GM12878 (cell line): Measurements from ENCODE around the gene SEL1L. TPM values are rescaled to one million over a fixed set of nuclear protein-coding genes. Genes with fewer than 3 reads are reported as not detected.

Source experiments
- ATAC-seq: fragments of 200-7000 bp; cut with Tn5 transposase; 3 replicates; pipeline ENCODE4 v1.9.1; 2020; ENCODE audit warnings: mild to moderate bottlenecking, moderate library complexity
- BruUV-seq: library from RNA; stranded (reverse); fragments of 400-500 nt; replicated peaks from 2 replicates; lab custom pipeline; 2021; lab: Mats Ljungman, UMichigan
- CTCF ChIA-PET: fragments of 300-600 bp; sonication (Branson Sonifier 250); formaldehyde crosslinking; extraction: SDS; loops from one replicate; lab custom pipeline; 2021; ENCODE audit warnings: inconsistent platforms; lab: Yijun Ruan, JAX
- POLR2A ChIA-PET: fragments of 350-600 bp; formaldehyde crosslinking; extraction: SDS; loops from one replicate; lab custom pipeline; 2021; ENCODE audit warnings: inconsistent platforms; lab: Charles Lee
- RAD21 ChIA-PET: fragments of 300-600 bp; sonication (Branson Sonifier 250); formaldehyde crosslinking; loops from one replicate; lab custom pipeline; 2023; ENCODE audit warnings: antibody characterized with exemption; ENCODE audit not compliant: unreplicated experiment; lab: Charles Lee
- SMC1A ChIA-PET: fragments of 300-600 bp; sonication (Branson Sonifier 250); formaldehyde crosslinking; loops from one replicate; lab custom pipeline; 2023; ENCODE audit not compliant: unreplicated experiment, uncharacterized antibody; lab: Charles Lee
- DNase-seq: peaks from one replicate; pipeline ENCODE4 v3.0.0-alpha.2; 2011; ENCODE audit warnings: low read depth, low spot score
- FAIRE-seq: peaks from 3 replicates; lab custom pipeline; 2011; peaks lifted over from hg19 to GRCh38; lab: Jason Lieb, UNC
- H2AFZ ChIP-seq: 2 replicates; pipeline ENCODE4 v1.6.0; 2011; ENCODE audit warnings: low read depth, low read length, control low read depth; ENCODE audit not compliant: control insufficient read depth
- H3K27ac ChIP-seq: 2 replicates; pipeline ENCODE4 v1.5.1; 2011; ENCODE audit warnings: control low read depth; ENCODE audit not compliant: control insufficient read depth, insufficient read depth
- H3K27me3 ChIP-seq, 2 experiments: replicated peaks in 1 of 2; 2 replicates each; pipeline versions ENCODE4 v1.6.0 to v1.6.1; 2011; ENCODE audit warnings: low read length in 1 of 2; ENCODE audit not compliant: control insufficient read depth in 2 of 2, insufficient read depth in 2 of 2
- H3K36me3 ChIP-seq, 2 experiments: 2 replicates each; pipeline ENCODE4 v1.5.1; 2011; ENCODE audit warnings: low read length in 1 of 2; ENCODE audit not compliant: control insufficient read depth in 2 of 2, insufficient read depth in 2 of 2
- H3K4me1 ChIP-seq: 2 replicates; pipeline ENCODE4 v1.6.1; 2011; ENCODE audit warnings: mild to moderate bottlenecking, low read length, moderate library complexity, mixed read lengths; ENCODE audit not compliant: control insufficient read depth, insufficient read depth
- H3K4me2 ChIP-seq: 2 replicates; pipeline ENCODE4 v1.6.0; 2011; ENCODE audit warnings: control low read depth; ENCODE audit not compliant: control insufficient read depth, insufficient read depth
- H3K4me3 ChIP-seq: fragments of 200-600 bp; sonication (generic); 2 replicates; pipeline ENCODE4 v1.5.1; 2016
- H3K79me2 ChIP-seq: 2 replicates; pipeline ENCODE4 v1.6.0; 2011; ENCODE audit warnings: low read length; ENCODE audit not compliant: control insufficient read depth, insufficient read depth
- H3K9ac ChIP-seq: 2 replicates; pipeline ENCODE4 v1.8.0; 2011; ENCODE audit warnings: low read length, control low read depth, mixed read lengths; ENCODE audit not compliant: control insufficient read depth, insufficient read depth
- H3K9me3 ChIP-seq: replicated peaks from 3 replicates; pipeline ENCODE4 v1.5.1; 2011; ENCODE audit warnings: mild to moderate bottlenecking, low read length; ENCODE audit not compliant: control insufficient read depth, insufficient read depth
- H4K20me1 ChIP-seq: 2 replicates; pipeline ENCODE4 v1.6.0; 2011; ENCODE audit not compliant: control insufficient read depth, insufficient read depth
- CBX5 ChIP-seq: sonication (generic); IDR thresholded peaks from 2 replicates; pipeline ENCODE4 v1.6.1; 2016; ENCODE audit warnings: low read depth, moderate library complexity, mild to moderate bottlenecking, inconsistent platforms
- CTCF ChIP-seq, 3 experiments: IDR thresholded peaks in 2 of 3; conservative IDR thresholded peaks in 1 of 3; 2 replicates each; pipeline ENCODE4 v1.5.1; 2011; ENCODE audit warnings: low read depth in 3 of 3, low read length in 3 of 3, mild to moderate bottlenecking in 3 of 3, control low read depth in 2 of 3, moderate library complexity in 2 of 3, inconsistent platforms in 1 of 3, mixed read lengths in 1 of 3; ENCODE audit not compliant: control insufficient read depth in 2 of 3, insufficient read depth in 1 of 3; ENCODE audit errors: extremely low read depth in 1 of 3
- MTA2 ChIP-seq: fragments of 450-650 bp; IDR thresholded peaks from 2 replicates; pipeline ENCODE4 v1.6.1; 2016; ENCODE audit warnings: low read depth, mild to moderate bottlenecking, moderate library complexity
- NFIC ChIP-seq: IDR thresholded peaks from 2 replicates; pipeline ENCODE4 v1.6.1; 2012; ENCODE audit warnings: low read depth, mild to moderate bottlenecking, inconsistent platforms, low read length, moderate library complexity
- NR2F1 ChIP-seq: fragments of 450-650 bp; conservative IDR thresholded peaks from 2 replicates; pipeline ENCODE4 v1.6.1; 2017; ENCODE audit warnings: mild to moderate bottlenecking
- PAX8 ChIP-seq: fragments of 450-650 bp; IDR thresholded peaks from 2 replicates; pipeline ENCODE4 v1.6.1; 2017; ENCODE audit warnings: mild to moderate bottlenecking, moderate library complexity
- PKNOX1 ChIP-seq: fragments of 450-650 bp; IDR thresholded peaks from 2 replicates; pipeline ENCODE4 v1.6.1; 2016; ENCODE audit warnings: mild to moderate bottlenecking
- POU2F2 ChIP-seq: IDR thresholded peaks from 3 replicates; pipeline ENCODE4 v1.6.1; 2011; ENCODE audit warnings: low read depth, mild to moderate bottlenecking, low read length, borderline replicate concordance
- REST ChIP-seq: IDR thresholded peaks from 2 replicates; pipeline ENCODE4 v1.6.1; 2012; ENCODE audit warnings: mild to moderate bottlenecking, low read depth, low read length
- YY1 ChIP-seq: IDR thresholded peaks from 2 replicates; pipeline ENCODE4 v1.6.1; 2011; ENCODE audit warnings: low read depth, mild to moderate bottlenecking, low read length
- WGBS: methylation state at CpG from one replicate; pipeline ENCODE4 v1.1.6; 2016; ENCODE audit warnings: low lambda C conversion rate; ENCODE audit not compliant: insufficient replicate concordance, insufficient coverage; ENCODE audit errors: missing lambda C conversion rate; 5-methylcytosine and 5-hydroxymethylcytosine counted together
- in situ Hi-C: fragments of 300-500 bp; cut with MboI; formaldehyde crosslinking; loops from 9 replicates; pipeline ENCODE4 v1.14.3; 2018; ENCODE audit warnings: mixed read lengths
- intact Hi-C: fragments of 100-400 bp; cut with micrococcal nuclease; formaldehyde crosslinking; loops from one replicate; pipeline ENCODE4 v1.14.2; 2022; ENCODE audit not compliant: unreplicated experiment
- polyA plus RNA-seq, 11 experiments: library from polyadenylated mRNA; depleted of rRNA in 4 of 11; unstranded in 6 of 11; stranded (reverse) in 5 of 11; fragments of >200 nt; fragmentation: Nextera tagmentation in 4 of 11; fragmentation: Illumina TruSeq in 1 of 11; extraction: Ambion mirVana in 4 of 11; extraction: Trizol in 1 of 11; gene quantifications; 1 replicate in 1 of 11; 2 replicates in 10 of 11; pipeline versions ENCODE4 v1.2.1 to v1.2.3, GENCODE V29; 2011 to 2016; ENCODE audit warnings: inconsistent platforms in 2 of 11, missing spikeins in 2 of 11, low read depth in 1 of 11
- total RNA-seq, 4 experiments: library from RNA; depleted of rRNA in 3 of 4; stranded (reverse); fragments of >200 nt in 3 of 4; fragmentation: Illumina TruSeq in 1 of 4; extraction: Trizol in 1 of 4; gene quantifications; 2 replicates each; pipeline versions ENCODE4 v1.2.1 to v1.2.3, GENCODE V29; 2013 to 2021

Gene SEL1L
- total and polyA plus RNA-seq, 10 of the 15 experiments (the other 5 are each of a cell fraction or from before 2014, with no cell fraction given): 13.4 to 57.2 (median 31.7) TPM

GRCh38 chr14:81441626-81442134 is 92.0 kb downstream of the SEL1L start (continued):
- TF ChIP-seq REST (no peak), CBX5 (no peak), MTA2 (no peak), NFIC (no peak), CTCF (IDR thresholded peaks at IDR 0.05 in 2 of 3, conservative IDR thresholded peaks at IDR 0.05 in 1 of 3; ENCODE audit: control insufficient read depth in 2 of 3, extremely low read depth in 1 of 3, insufficient read depth in 1 of 3, low read depth in 3 of 3, low read length in 3 of 3) (no peak), PAX8 (no peak)

- ATAC-seq (no peak), FAIRE-seq (no peak), DNase-seq (no peak)
- Histone ChIP-seq H4K20me1 (no peaks in the 10 kb centered on the region), H3K4me2 (no peak overlapping the region), H3K27ac (no peak overlapping the region), H2AFZ (no peak overlapping the region), H3K36me3 (no peaks in the 10 kb centered on the region), H3K27me3 (peaks cover 10 to 20% of the 10 kb centered on the region in 2 experiments), H3K4me3 (no peak overlapping the region), H3K4me1 (no peaks in the 10 kb centered on the region), H3K9ac (no peak overlapping the region), H3K79me2 (no peaks in the 10 kb centered on the region), H3K9me3 (no peaks in the 10 kb centered on the region)
- POLR2A ChIA-PET: no interaction called here
- in situ Hi-C loops: no loop called here
- 0% methylated on average over 3 of the region's 3 CpGs for WGBS
- intact Hi-C loops: no loop called here
- BruUV-seq: no TSS peak
- CTCF ChIA-PET: interaction anchor here (1.6 kb wide), 1 partner anchor 56 kb away, joined by 4 read pairs; no protein-coding TSS in a partner anchor
- RAD21 ChIA-PET: no interaction called here
- TF ChIP-seq PKNOX1: peak; percentile 60; the same call in 1 of the 2 replicates
- peak; percentile 22; the same call in 1 of the 3 replicates for TF ChIP-seq POU2F2
- peak; percentile 56; the same call in 1 of the 2 replicates for TF ChIP-seq MTA2
- no peak for TF ChIP-seq YY1
- TF ChIP-seq NR2F1: 0 out of 2 replicates have a peak, but pooled peaks have one; percentile 29
- SMC1A ChIA-PET: interaction anchor here (1.6 kb wide), 1 partner anchor 24 kb away, joined by 4 read pairs; no protein-coding TSS in a partner anchor
Measured at GRCh38 chr14:81440041-81440440, 93.6 kb downstream of the SEL1L start.
